Astrocyte (in vitro differentiated cells and primary cell): ENCODE measurements around the gene FCRL1.

Experiments used
- CTCF ChIP-seq: IDR thresholded peaks from 2 replicates; pipeline ENCODE4 v1.5.1; 2011; ENCODE audit warnings: low read depth, mild to moderate bottlenecking, inconsistent platforms, low read length, moderate library complexity; ENCODE audit not compliant: insufficient read depth
- EZH2 ChIP-seq: IDR thresholded peaks from 2 replicates; pipeline ENCODE4 v1.6.1; 2012; ENCODE audit warnings: mild to moderate bottlenecking, low read length, inconsistent platforms; ENCODE audit not compliant: insufficient read depth

- TF ChIP-seq CTCF, result no peak
- no peak for TF ChIP-seq EZH2
These were observed 32.6 kb upstream of the FCRL1 start for GRCh38 chr1:157852476-157852875.
